HEK293 (cell line): ENCODE data around the gene CYB5RL.

ENCODE experiments used
- CTCF ChIA-PET: fragments of 350-600 bp; formaldehyde crosslinking; extraction: SDS; loops from one replicate; lab custom pipeline; 2021; ENCODE audit warnings: antibody characterized with exemption; lab: Yijun Ruan, JAX
- POLR2A ChIA-PET: fragments of 300-600 bp; formaldehyde crosslinking; extraction: SDS; loops from one replicate; lab custom pipeline; 2020; ENCODE audit warnings: antibody characterized with exemption, inconsistent platforms; lab: Yijun Ruan, JAX
- H3K27ac ChIP-seq: fragments of 200-500 bp; sonication (Bioruptor generic); 2 replicates; pipeline ENCODE4 v1.5.1; 2014; ENCODE audit warnings: low read depth, low read length, control low read depth, inconsistent platforms; ENCODE audit errors: extremely low read depth
- H3K36me3 ChIP-seq, 2 experiments: fragments of 200-500 bp in 1 of 2; sonication (Bioruptor generic) in 1 of 2; 1 replicate in 1 of 2; 2 replicates in 1 of 2; pipeline ENCODE4 v1.5.1; 2014 to 2017; ENCODE audit warnings: inconsistent platforms in 2 of 2, low read length in 2 of 2; ENCODE audit not compliant: control insufficient read depth in 2 of 2, insufficient read depth in 1 of 2
- H3K4me1 ChIP-seq: fragments of 200-500 bp; sonication (Bioruptor generic); 2 replicates; pipeline ENCODE4 v1.5.1; 2014; ENCODE audit warnings: mild to moderate bottlenecking, low read length, inconsistent platforms; ENCODE audit not compliant: control insufficient read depth, insufficient read depth
- H3K4me3 ChIP-seq: 2 replicates; pipeline ENCODE4 v1.5.1; 2011; ENCODE audit warnings: low read depth, mild to moderate bottlenecking, control low read depth, low read length, moderate library complexity
- H3K9me3 ChIP-seq: fragments of 200-500 bp; sonication (Bioruptor generic); 2 replicates; pipeline ENCODE4 v1.5.1; 2014; ENCODE audit warnings: low read depth, low read length, inconsistent platforms; ENCODE audit not compliant: control insufficient read depth, insufficient read depth
- BCL6B ChIP-seq: fragments of 450-650 bp; formaldehyde crosslinking; IDR thresholded peaks from 2 replicates; pipeline ENCODE4 v1.5.1; 2017; ENCODE audit warnings: missing biosample characterization, missing genetic modification characterization
- GFI1B ChIP-seq: fragments of 450-650 bp; formaldehyde crosslinking; IDR thresholded peaks from 2 replicates; pipeline ENCODE4 v1.5.1; 2016; ENCODE audit warnings: missing biosample characterization, missing genetic modification characterization
- GLIS2 ChIP-seq: fragments of 450-650 bp; formaldehyde crosslinking; IDR thresholded peaks from 2 replicates; pipeline ENCODE4 v1.5.1; 2016; ENCODE audit warnings: missing biosample characterization, missing genetic modification characterization
- HOXC10 ChIP-seq: sonication (generic); formaldehyde crosslinking; IDR thresholded peaks from 2 replicates; pipeline ENCODE4 v1.8.1; 2023; ENCODE audit warnings: mild to moderate bottlenecking, missing genetic modification reagents
- PRDM2 ChIP-seq: fragments of 450-650 bp; formaldehyde crosslinking; IDR thresholded peaks from 2 replicates; pipeline ENCODE4 v1.5.1; 2016; ENCODE audit warnings: missing biosample characterization, missing genetic modification characterization, borderline replicate concordance
- SCRT2 ChIP-seq: fragments of 450-650 bp; formaldehyde crosslinking; IDR thresholded peaks from 2 replicates; pipeline ENCODE4 v1.5.1; 2016; ENCODE audit warnings: missing biosample characterization, missing genetic modification characterization
- ZBTB20 ChIP-seq: fragments of 450-650 bp; formaldehyde crosslinking; IDR thresholded peaks from 2 replicates; pipeline ENCODE4 v1.5.1; 2016; ENCODE audit warnings: missing biosample characterization, missing genetic modification characterization
- ZFP37 ChIP-seq: fragments of 450-650 bp; formaldehyde crosslinking; IDR thresholded peaks from 2 replicates; pipeline ENCODE4 v1.5.1; 2016; ENCODE audit warnings: missing biosample characterization, missing genetic modification characterization
- ZFP41 ChIP-seq: fragments of 450-650 bp; formaldehyde crosslinking; IDR thresholded peaks from 2 replicates; pipeline ENCODE4 v1.5.1; 2016; ENCODE audit warnings: missing biosample characterization, missing genetic modification characterization, borderline replicate concordance
- ZNF174 ChIP-seq: fragments of 450-650 bp; formaldehyde crosslinking; IDR thresholded peaks from 2 replicates; pipeline ENCODE4 v1.5.0; 2017; ENCODE audit warnings: missing biosample characterization, mild to moderate bottlenecking, missing genetic modification characterization
- ZNF2 ChIP-seq: fragments of 450-650 bp; formaldehyde crosslinking; IDR thresholded peaks from 2 replicates; pipeline ENCODE4 v1.5.1; 2016; ENCODE audit warnings: missing biosample characterization, missing genetic modification characterization
- ZNF202 ChIP-seq: fragments of 450-650 bp; formaldehyde crosslinking; IDR thresholded peaks from 2 replicates; pipeline ENCODE4 v1.5.1; 2016; ENCODE audit warnings: missing biosample characterization, missing genetic modification characterization, borderline replicate concordance
- ZNF280C ChIP-seq: fragments of 450-650 bp; formaldehyde crosslinking; IDR thresholded peaks from 2 replicates; pipeline ENCODE4 v1.5.1; 2016; ENCODE audit warnings: missing biosample characterization, missing genetic modification characterization
- ZNF354C ChIP-seq: fragments of 450-650 bp; formaldehyde crosslinking; IDR thresholded peaks from 2 replicates; pipeline ENCODE4 v1.5.1; 2016; ENCODE audit warnings: missing biosample characterization, missing genetic modification characterization, low read depth, borderline replicate concordance
- ZNF416 ChIP-seq: fragments of 450-650 bp; formaldehyde crosslinking; IDR thresholded peaks from 2 replicates; pipeline ENCODE4 v1.5.1; 2016; ENCODE audit warnings: missing biosample characterization, missing genetic modification characterization
- ZNF585B ChIP-seq: fragments of 450-650 bp; formaldehyde crosslinking; IDR thresholded peaks from 2 replicates; pipeline ENCODE4 v1.5.1; 2016; ENCODE audit warnings: missing biosample characterization, missing genetic modification characterization
- ZNF664 ChIP-seq: fragments of 450-650 bp; formaldehyde crosslinking; IDR thresholded peaks from 2 replicates; pipeline ENCODE4 v1.5.1; 2016; ENCODE audit warnings: missing biosample characterization, missing genetic modification characterization
- ZNF701 ChIP-seq: fragments of 450-650 bp; formaldehyde crosslinking; IDR thresholded peaks from 2 replicates; pipeline ENCODE4 v1.5.1; 2016; ENCODE audit warnings: missing biosample characterization, missing genetic modification characterization
- TF ChIP-seq, protein P1 (sequence below): fragments of 450-650 bp; formaldehyde crosslinking; IDR thresholded peaks from 2 replicates; pipeline ENCODE4 v1.5.0; 2017; ENCODE audit warnings: missing biosample characterization, missing genetic modification characterization, borderline replicate concordance
- TF ChIP-seq, protein P2 (sequence below): fragments of 450-650 bp; formaldehyde crosslinking; IDR thresholded peaks from 2 replicates; pipeline ENCODE4 v1.5.1; 2016; ENCODE audit warnings: missing biosample characterization, missing genetic modification characterization, low read depth

Gene CYB5RL

GRCh38 chr1:54223441-54224202 is 23.8 kb upstream of the CYB5RL start:
- H3K4me3 ChIP-seq: no peak overlapping the region
- H3K36me3 ChIP-seq: peaks cover 0 to 36% of the 10 kb centered on the region in 2 experiments; a peak in 1 of 3 replicates
- H3K4me1 ChIP-seq: no peaks in the 10 kb centered on the region
- ChIA-PET POLR2A (no interaction called here), CTCF (interaction anchor here (0.6 kb wide), 1 partner anchor 15 kb away, joined by 4 read pairs; no protein-coding TSS in a partner anchor)
- no peaks in the 10 kb centered on the region for H3K9me3 ChIP-seq
- no peak for TF ChIP-seq GLIS2 (tag by site-specific recombination)
- no peak for TF ChIP-seq ZFP37 (tag by site-specific recombination)
- TF ChIP-seq ZNF416 (tag by site-specific recombination): no peak
- TF ChIP-seq ZFP41 (tag by site-specific recombination): no peak
- TF ChIP-seq GFI1B (tag by site-specific recombination): no peak
- TF ChIP-seq, protein P1, sequence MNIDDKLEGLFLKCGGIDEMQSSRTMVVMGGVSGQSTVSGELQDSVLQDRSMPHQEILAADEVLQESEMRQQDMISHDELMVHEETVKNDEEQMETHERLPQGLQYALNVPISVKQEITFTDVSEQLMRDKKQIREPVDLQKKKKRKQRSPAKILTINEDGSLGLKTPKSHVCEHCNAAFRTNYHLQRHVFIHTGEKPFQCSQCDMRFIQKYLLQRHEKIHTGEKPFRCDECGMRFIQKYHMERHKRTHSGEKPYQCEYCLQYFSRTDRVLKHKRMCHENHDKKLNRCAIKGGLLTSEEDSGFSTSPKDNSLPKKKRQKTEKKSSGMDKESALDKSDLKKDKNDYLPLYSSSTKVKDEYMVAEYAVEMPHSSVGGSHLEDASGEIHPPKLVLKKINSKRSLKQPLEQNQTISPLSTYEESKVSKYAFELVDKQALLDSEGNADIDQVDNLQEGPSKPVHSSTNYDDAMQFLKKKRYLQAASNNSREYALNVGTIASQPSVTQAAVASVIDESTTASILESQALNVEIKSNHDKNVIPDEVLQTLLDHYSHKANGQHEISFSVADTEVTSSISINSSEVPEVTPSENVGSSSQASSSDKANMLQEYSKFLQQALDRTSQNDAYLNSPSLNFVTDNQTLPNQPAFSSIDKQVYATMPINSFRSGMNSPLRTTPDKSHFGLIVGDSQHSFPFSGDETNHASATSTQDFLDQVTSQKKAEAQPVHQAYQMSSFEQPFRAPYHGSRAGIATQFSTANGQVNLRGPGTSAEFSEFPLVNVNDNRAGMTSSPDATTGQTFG: no peak
- TF ChIP-seq ZNF701 (tag by site-specific recombination): no peak
- TF ChIP-seq ZBTB20 (tag by site-specific recombination): no peak
- TF ChIP-seq ZNF202: no peak
- no peak for TF ChIP-seq BCL6B (tag by site-specific recombination)
- TF ChIP-seq, protein P2, sequence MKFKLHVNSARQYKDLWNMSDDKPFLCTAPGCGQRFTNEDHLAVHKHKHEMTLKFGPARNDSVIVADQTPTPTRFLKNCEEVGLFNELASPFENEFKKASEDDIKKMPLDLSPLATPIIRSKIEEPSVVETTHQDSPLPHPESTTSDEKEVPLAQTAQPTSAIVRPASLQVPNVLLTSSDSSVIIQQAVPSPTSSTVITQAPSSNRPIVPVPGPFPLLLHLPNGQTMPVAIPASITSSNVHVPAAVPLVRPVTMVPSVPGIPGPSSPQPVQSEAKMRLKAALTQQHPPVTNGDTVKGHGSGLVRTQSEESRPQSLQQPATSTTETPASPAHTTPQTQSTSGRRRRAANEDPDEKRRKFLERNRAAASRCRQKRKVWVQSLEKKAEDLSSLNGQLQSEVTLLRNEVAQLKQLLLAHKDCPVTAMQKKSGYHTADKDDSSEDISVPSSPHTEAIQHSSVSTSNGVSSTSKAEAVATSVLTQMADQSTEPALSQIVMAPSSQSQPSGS (tag by site-specific recombination): no peak
- no peak for TF ChIP-seq HOXC10 (CRISPR knock-in tag)
- TF ChIP-seq ZNF354C (tag by site-specific recombination): no peak
- TF ChIP-seq ZNF664 (tag by site-specific recombination): no peak
- TF ChIP-seq ZNF2: no peak
- TF ChIP-seq ZNF174: no peak
- no peak for TF ChIP-seq ZNF585B (tag by site-specific recombination)
- TF ChIP-seq PRDM2 (tag by site-specific recombination): no peak
- no peak for TF ChIP-seq ZNF280C (tag by site-specific recombination)
- no peak for TF ChIP-seq SCRT2 (tag by site-specific recombination)
- no peak overlapping the region for H3K27ac ChIP-seq
